HG03139 (cell line): Measurements from ENCODE around the gene MYH15.
"Not testable (repeated sequence)": the region's sequence is repeated elsewhere in the genome, so short reads cannot be mapped to it uniquely, and the experiment has no call there.

Experiments used
- ATAC-seq: cut with Tn5 transposase; IDR thresholded peaks from one replicate; pipeline ENCODE4 v1.9.1; 2021; ENCODE audit not compliant: unreplicated experiment

The MYH15 gene

DNA sequence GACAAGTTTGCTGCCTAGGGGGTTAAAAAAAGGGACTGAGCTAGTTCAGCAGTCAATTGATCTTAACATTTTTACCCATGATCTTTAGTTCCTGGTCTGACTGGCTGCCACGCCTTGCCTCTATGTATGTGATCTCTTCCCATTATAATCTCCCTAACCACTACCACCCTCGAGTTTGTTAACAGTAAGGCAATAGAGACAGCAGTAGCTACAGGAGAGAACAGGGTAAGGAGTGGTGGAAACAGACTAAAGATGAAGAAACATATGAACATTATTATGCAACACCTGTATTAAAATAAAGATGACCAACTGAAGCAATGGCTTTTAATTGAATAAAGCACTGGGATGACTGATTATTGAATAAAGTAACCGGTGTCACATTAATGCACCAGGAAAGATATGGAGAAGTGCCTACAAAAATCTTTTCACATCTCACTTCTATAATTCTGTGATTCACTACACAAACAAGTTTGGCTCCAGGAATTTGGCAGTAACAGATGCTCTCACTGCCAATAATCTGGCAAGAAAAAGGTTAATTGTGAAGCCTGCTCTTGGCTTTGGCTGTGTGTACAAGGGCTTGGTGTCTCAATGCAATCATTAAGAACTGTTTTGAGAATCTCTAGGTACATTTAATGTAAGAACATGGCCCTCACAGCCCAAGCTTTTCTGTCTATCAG is 118.3 kb downstream of the MYH15 start:
- no peak for ATAC-seq

DNA sequence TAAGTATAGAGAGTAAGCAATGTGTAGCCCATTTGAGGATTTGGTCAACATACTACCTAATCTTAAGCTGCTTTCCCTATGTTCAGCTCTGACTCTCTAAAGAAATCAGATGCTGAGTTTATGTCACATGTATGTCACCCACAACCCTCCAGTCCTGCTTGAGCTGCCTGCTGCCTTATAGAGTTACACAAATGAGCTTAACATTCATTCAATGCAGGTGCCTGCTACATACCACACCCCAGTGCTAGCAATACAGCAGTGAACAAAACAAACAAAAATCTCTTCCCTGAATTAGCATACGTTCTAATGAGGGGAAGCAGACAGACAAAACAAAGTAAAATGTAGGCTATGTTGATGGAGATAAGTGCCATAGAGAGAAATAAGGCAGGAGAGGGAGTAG is 121.0 kb downstream of the MYH15 start:
- no peak for ATAC-seq

DNA sequence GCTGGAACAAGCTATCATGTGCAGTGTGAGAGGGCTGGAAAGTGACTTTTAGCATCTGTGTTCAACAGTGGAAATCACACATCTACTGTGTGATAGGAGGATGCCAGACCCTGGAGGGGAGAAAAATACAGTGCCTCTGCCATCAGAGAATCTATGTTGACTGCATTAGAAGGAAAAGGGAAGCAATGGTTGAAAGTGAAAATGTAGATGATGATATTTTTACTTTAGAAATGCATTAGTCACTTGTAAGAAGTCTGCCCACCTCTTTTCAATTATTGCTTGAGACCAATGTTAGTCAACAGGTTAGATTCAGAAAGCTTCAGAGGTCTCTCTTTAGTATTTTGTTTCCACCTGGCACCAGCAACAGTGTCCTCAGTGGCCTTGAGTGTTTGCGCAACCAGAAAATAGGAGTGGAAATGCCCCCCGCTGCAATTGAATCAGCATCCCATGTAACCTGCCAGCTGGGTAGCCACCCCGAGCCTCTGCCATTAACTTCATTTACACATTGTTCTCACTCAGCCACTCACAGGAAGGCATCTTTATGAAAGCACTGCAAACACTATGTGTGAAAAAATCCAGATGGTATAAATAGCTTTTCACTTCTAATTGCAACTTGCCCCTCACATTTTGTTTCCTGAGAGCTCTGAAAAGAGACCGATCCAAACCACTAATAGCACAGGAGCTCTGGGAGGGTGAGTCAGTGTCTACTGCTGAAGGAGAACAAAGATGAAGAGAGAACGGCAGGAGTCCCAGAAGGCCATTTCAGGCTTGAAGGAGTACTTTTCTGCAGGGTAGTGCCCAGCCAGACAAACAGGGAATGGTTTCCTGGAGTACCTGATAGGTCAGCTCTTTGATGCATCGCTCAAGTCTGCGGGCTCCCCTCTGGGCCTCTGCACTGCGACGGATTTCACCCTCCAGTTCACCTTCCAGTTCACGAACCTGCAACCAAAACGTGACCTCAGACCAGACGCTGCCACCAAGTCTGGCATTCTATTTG is 122.0 kb downstream of the MYH15 start:
- peak; percentile 65 for ATAC-seq

DNA sequence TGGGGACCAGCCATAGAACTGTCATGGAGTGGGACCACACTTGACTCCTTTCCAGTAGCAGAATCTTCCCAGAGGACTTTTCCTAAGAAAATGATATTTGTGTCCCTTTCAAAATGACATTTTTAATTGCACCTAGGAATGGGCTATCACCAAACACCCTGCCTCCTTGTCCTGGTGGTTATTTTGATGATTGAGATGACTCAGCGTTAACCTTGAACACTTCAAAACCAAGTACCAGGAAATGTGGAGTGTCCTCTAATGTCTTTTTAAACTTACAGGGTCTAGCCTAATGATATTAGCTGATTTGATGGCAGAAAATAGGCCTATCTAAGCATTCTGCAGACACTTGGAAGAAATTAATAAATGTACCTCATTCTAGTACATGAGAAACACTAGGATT is 123.3 kb downstream of the MYH15 start:
- ATAC-seq, result no peak

DNA sequence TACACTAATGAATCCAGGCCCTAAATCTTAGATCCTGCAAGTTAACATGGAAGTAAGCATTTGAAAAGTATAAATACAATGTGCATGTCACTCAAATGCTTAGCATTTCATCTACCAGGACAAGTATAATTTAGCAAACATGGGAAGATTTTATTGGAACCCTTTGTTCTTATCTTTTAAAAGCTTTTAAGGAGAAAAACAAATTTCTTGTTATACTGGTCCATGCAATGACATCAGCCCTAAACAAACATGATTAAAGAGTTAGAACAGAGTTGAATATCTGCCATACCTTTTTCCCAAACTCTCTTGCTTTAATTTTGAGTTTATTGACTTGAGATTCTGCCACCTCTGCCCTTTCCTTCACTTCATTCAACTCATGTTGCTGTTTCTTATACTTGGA is 127.1 kb downstream of the MYH15 start:
- no peak for ATAC-seq

DNA sequence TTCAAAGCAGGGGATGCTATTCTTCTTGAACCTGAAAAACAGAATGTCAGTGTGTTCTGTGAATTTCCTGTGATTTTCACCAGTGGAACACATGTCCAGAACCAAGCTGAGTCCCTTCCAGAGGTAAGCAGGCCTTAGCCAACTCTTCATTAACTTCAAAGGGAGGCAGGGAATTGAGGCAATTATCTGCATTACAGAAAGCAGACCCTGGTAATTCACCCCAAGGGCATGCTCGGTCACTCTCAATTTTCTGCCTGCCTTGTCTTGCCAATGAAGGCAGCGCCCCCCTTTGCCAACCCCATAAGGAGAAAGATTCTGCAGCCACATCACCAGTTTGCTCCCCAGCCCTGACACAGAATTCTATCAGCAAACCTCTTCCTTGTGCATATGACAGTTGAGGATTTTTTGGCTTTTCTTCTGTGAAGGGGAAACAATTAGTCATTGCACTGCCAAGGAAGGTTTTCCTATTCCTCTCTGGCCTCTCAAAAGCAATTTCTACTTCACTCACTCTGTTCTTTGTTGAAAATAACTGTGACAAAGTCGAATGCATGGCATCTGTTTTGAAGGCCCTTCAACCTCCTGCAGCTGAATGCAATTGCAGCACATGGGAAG is 128.8 kb downstream of the MYH15 start:
- ATAC-seq, result no peak

DNA sequence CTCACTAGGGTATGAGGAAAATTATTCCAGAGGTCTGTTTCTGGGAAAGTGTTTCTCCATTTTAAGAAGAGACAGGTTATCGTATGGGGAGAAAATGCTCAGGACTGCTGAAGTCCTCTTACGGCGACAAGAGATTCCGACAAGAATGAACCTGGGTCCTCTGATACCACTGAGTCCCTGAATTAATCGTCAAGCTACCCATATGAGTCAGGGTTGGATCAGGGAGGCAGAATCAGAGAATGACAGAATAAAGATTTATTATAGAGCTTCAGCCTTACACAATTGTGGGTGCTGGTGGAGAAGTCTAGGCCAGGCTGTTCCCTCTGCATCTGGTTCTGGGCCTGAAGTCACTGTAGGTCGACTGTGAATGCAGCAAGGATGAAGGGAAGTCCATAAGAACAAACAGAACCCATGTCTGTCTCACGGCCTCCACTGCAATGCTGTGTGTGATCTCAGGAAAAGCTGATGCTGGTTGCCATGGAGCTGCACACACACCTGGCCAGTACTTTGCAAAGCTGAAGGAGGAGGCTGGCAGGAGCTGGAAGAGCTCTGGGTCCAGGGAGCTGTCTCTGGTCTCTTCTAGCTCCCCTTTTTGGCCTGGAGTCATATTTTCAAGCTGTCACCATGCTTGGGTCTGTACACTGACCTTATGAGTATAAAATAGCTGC is 130.1 kb downstream of the MYH15 start:
- no peak for ATAC-seq

DNA sequence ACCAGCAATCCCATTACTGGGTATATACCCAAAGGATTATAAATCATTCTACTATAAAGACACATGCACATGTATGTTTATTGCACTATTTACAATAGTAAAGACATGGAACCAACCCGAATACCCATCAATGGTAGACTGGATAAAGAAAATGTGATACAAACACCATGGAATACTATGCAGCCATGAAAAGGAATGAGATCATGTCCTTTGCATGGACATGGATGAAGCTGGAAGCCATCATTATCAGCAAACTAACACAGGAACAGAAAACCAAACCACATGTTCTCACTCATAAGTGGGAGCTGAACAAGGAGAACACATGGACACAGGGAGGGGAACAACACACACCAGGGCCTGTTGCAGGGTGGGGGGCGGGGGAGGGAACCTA is 131.4 kb downstream of the MYH15 start:
- not testable (repeated sequence) for ATAC-seq

DNA sequence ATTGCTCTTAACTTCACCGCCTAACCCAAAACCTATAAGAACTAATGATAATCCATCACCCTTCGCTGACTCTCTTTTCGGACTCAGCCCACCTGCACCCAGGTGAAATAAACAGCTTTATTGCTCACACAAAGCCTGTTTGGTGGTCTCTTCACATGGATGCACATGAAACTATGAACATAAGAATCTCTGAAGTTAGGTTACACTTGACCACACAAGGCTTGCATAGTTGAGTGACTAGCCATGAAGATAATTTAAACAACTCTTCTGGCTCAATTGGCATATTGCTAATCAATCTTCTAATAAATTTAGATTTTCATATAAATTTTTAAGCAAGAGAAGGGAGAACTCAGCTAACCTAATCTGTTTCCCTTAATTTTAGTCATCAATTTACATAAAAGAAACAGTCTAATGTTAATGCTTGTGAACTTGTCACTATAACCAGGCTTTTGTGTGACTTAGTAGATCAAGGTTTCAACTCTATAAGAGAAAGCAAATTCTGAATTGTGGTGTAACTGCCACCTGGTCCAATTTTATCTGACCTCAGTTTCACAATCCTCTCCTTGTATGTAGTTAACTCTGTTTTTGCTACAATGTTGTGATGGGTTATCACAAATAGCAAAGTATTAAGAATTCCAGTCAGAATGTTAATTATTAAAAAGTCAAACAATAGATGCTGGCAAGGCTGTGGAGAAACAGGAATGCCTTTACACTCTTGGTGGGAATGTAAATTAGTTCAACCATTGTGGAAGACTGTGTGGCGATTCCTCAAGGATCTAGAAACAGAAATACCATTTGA is 132.0 kb downstream of the MYH15 start:
- no peak for ATAC-seq

DNA sequence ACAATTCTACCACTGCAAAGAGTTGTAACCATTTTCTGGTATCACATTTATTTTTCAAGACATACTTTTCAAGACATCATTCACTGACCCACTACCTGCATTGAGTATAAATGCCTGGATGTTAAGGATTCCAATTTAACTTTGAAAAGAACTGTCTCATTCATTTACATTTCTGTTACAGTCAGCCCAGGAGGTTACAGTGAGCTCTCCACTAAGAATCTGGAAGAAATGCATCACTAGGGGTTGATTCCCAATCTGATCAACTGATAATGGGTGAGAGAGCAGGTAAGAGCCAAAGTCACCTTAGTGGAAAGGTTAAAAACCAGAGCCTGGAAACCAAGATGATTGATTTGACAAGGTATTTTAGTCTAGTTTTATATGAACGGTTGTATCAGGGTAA is 133.0 kb downstream of the MYH15 start:
- no peak for ATAC-seq

DNA sequence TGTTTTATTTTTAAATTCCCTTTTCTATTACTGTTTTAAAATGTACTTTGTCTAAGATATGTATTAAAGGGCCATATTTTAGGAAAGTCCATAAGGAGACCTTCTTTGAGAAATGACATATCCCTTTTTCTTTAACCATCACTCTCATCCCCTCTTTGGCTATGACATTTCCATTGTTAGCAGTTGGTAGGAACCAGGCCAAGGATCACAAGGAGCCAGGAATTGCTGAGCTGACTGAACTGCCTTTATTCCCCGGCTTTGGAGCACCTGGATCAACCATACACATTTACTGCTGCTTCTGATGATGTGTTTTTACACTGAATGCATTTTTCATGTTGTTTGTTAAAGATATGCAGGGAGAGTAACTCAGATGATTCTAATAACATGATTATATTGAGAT is 134.4 kb downstream of the MYH15 start:
- no peak for ATAC-seq

DNA sequence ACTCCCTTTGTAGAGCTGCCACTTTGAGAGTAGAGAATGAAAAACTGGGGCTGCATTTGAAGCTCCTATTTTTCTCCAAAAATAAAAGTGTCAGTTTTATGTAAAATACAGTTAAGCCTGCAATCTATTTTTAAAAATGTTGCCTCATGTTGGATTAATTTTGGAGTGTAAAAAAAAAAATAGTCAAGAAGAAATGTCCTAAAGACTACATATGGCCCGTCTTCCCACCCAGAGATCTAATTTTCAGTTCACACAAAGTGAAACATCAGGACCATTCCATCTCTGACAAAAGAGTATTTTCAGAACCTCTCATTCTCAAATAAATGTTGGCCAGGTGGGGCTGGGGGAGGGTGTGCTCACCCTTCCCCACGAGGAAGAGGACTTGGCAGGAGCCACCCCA is 151.4 kb downstream of the MYH15 start:
- ATAC-seq, result no peak

DNA sequence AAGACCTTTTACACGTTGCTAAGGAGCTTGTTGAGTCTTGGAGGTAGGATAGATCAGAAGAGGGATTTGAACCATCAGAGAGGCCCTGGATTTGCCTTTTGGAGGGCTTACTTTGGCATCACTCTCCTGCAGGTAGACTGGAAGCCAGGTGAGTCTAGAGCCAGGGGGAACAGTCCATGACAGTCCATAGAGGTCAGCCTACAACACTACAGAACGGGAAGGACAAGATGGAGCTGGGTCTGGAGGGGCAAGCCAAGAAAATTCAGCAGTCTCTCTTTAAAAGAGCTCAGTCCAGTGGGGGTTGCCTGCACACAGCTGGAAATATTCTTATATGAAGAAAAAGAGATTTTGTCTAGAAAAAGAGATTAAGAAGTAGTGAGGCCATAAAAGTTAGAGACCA is 153.4 kb downstream of the MYH15 start:
- no peak for ATAC-seq

DNA sequence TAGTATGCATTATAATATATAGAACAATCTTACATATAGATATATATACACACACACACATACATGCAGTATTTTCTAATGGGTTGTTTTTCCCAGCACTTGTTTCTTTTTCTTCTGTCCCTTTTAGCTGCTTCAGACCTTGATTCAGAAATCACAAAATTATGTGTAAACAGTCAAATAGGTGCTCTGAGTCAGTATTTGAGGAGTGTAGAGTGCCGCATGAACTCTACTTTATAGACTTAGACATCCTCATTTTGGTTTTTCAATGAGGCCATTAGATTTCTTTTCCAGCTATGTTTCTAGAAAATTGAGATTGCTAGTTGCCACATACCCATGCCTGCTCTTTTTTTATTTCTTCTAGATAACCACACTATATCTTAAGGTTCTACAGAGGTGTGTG is 155.8 kb downstream of the MYH15 start:
- ATAC-seq, result no peak

DNA sequence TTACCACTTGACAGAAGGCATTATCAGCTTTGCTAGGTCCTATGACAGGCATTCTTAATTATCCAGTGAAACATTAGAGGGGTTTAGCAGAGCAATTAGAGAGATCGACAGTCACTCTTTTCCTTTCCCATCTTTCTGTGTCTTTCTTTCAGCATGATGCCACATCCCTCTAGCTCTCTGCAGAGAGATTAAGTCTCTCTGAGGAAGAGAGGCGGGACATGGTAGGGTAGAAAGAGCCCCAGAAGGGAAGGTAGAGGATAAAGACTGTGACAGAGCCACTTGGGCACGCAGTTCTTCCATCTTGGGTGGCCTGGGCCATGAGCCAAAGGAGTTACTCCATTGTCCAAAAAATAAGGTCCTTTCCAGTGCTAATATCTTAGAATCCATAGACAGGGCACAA is 158.2 kb downstream of the MYH15 start:
- ATAC-seq, result no peak

DNA sequence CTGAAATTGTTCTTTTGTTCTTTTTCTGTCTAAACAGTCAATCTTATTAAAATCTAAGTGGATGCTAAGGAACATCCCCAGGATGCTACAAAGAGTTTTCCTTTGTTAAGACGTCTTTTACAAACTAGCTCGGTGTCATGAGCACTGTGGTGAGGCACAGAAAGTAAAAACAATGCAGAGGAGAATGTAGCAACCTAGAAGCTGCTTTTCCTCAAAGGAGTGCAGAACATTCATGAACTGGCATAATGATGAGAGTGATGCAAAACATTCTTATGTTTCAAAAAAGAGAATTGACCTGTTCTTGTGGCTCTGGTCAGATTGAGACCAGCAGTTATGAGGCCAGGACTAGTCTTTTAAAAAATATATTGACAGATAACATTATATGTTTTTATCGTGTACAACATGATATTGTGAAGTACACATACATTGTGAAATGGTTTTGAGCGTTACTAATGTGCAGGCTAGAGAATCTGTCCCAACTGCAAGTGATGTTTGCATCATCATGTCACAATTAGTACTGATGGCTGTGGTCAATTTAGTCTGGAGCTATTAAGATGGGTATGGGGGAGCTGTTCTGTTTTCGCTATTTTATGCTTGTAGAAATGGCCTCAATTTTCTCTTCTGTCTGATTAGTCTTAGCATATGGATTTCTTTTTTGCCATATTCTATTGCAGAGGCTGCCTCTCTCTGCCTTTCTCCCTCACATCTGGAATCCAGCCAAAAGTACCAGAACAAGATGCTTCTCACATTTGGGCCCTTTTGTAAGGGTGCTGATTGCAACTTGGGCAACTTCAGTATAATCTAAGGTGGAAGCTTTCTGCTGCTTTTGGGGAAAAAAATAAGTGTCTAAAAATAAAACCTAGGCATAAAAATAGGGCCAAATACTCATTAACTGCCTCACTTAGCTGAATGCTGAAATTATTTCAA is 163.8 kb downstream of the MYH15 start:
- ATAC-seq, result no peak

DNA sequence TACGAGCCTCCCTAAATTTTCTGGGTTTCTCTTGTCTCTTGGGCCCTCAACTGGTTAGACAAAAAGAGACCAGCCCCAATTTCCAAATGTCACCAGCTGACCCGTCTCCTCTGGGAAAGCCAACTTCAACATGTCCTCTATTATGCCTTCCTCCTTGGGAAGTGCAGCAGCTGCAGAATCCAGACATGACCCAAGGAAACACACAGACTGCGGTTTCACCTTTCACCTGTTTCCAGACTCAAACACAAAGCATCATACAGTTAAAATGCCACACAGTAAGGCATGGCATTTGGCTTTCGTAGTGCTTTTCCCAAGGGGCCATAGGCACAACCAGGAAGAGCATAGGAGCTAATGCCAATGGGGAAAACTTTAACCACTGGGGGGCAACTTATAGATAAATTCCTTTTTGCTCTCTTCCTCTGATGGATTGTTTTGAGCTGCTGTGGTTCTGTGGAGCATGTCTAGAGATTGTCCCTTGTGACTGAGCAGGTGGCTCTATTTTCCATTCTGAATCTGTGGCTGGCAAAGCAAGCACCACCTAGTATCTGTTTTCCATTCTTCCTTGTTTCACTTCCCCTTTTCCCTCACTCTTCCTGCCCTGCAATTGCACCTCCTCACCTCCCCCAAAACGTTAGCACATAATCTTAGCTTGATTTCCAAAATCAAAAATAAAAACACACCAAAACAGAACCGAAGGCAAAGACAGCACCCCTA is 164.7 kb downstream of the MYH15 start:
- ATAC-seq, result no peak

DNA sequence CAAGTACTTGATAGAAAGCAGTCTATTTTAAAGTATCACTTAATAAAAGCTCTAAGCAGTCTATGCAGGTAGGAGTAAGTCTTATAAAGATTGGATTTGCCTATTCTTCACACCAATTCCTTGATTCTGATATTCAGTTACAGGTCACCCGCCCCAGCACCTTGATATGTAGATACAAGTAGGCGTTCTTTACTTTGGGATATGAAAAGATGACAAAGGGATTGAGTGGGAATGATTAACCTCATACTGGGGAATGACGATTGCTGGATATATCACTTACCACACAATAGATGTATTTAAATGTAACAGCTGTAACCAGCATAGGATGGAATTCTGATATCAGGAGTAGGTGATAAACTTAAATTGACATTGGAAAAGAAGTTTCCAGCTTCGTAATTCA is 166.9 kb downstream of the MYH15 start:
- no peak for ATAC-seq
